SU-DHL-6 (cell line): Measurements from ENCODE around the gene CYP11A1.

Source experiments
- CTCF ChIP-seq: fragments of 200-600 bp; sonication (generic); IDR thresholded peaks from one replicate; pipeline ENCODE4 v1.5.1; 2017; ENCODE audit warnings: antibody characterized with exemption, mild to moderate bottlenecking, low read length, moderate library complexity; ENCODE audit not compliant: insufficient read depth, poor library complexity, severe bottlenecking
- EZH2phosphoT487 ChIP-seq: fragments of 200-600 bp; sonication (generic), shearing (Covaris generic); conservative IDR thresholded peaks from 2 replicates; pipeline ENCODE4 v1.6.1; 2018; ENCODE audit warnings: mild to moderate bottlenecking, antibody characterized with exemption, low read length, moderate library complexity, mixed read lengths

GRCh38 chr15:74295800-74296199 is 71.6 kb downstream of the CYP11A1 start:
- TF ChIP-seq CTCF (no peak), EZH2phosphoT487 (no peak)
